Activated T-cell treated with anti-CD3 and anti-CD28 coated beads, Interleukin-2, amount 50 U/mL, for 48 hours (primary cell): ENCODE results near the gene EZH1.
A peak's percentile ranks its signal among the peaks of the same experiment; 100 is the strongest.

Experiments
- DNase-seq, 2 experiments: peaks; one replicate each; pipeline ENCODE4 v3.0.0-alpha.2; 2020

EZH1 gene

GRCh38 chr17:42744806-42745617 is at the start of gene EZH1:
TSS of gene EZH1 (minus strand) at chr17:42745040. CDS start at chr17:42728941, 16,099 bp downstream.
- DNase-seq: peak; percentile 97

GRCh38 chr17:42792545-42792944 is 47.7 kb upstream of the EZH1 start:
- DNase-seq: no peak

GRCh38 chr17:42791948-42792347 is 47.1 kb upstream of the EZH1 start:
- DNase-seq: no peak

- no peak for DNase-seq
Observed at GRCh38 chr17:42787266-42787665, 42.4 kb upstream of the EZH1 start.

- peak in 1 of 2 experiments; percentile 35 for DNase-seq
Observed at GRCh38 chr17:42784811-42785592, 40.2 kb upstream of the EZH1 start.

GRCh38 chr17:42784409-42784808 is 39.6 kb upstream of the EZH1 start:
- peak in 1 of 2 experiments; percentile 22 for DNase-seq

GRCh38 chr17:42783791-42784138 is 38.9 kb upstream of the EZH1 start:
- no peak for DNase-seq

- DNase-seq: peak in 1 of 2 experiments; percentile 24
Observed at GRCh38 chr17:42783062-42783790, 38.4 kb upstream of the EZH1 start.

GRCh38 chr17:42782166-42783061 is 37.6 kb upstream of the EZH1 start:
- DNase-seq: no peak

- DNase-seq: peak in 1 of 2 experiments; percentile 23
Observed at GRCh38 chr17:42781639-42782165, 36.9 kb upstream of the EZH1 start.

GRCh38 chr17:42780851-42781638 is 36.2 kb upstream of the EZH1 start:
- DNase-seq: peak in 1 of 2 experiments; percentile 33

GRCh38 chr17:42779936-42780850 is 35.4 kb upstream of the EZH1 start, which contains the start of gene WNK4:
TSS of gene WNK4 (plus strand) at chr17:42780610. CDS start at chr17:42780699, 89 bp downstream.
- peak in 1 of 2 experiments; percentile 26 for DNase-seq

- no peak for DNase-seq
Observed at GRCh38 chr17:42779304-42779935, 34.6 kb upstream of the EZH1 start.

- DNase-seq: no peak
Observed at GRCh38 chr17:42778570-42778969, 33.7 kb upstream of the EZH1 start.

- no peak for DNase-seq
Observed at GRCh38 chr17:42775534-42776098, 30.8 kb upstream of the EZH1 start.

GRCh38 chr17:42774066-42774745 is 29.4 kb upstream of the EZH1 start:
- DNase-seq: no peak

- peak; percentile 84 for DNase-seq
Observed at GRCh38 chr17:42773290-42774035, 28.6 kb upstream of the EZH1 start, which contains the start of gene VPS25. TSS of gene VPS25 (plus strand) at chr17:42773449. CDS start at chr17:42773476, 27 bp downstream.

- DNase-seq: no peak
Observed at GRCh38 chr17:42772945-42773289, 28.1 kb upstream of the EZH1 start.
